ENCODE data around the gene CAMK2B. TPM values are rescaled to one million over a fixed set of nuclear protein-coding genes. Genes with fewer than 3 reads are reported as not detected.
"Not testable (repeated sequence)": the region's sequence is repeated elsewhere in the genome, so short reads cannot be mapped to it uniquely, and the experiment has no call there.

CAMK2B gene
- total RNA-seq, 1 donor from 2014 or later: 8.4 TPM

GRCh38 chr7:44182827-44183226 is 142.6 kb downstream of the CAMK2B start:
- Mint-ChIP-seq H3K4me3 (no peak overlapping the region), H3K9me3 (peaks cover 4% of the 10 kb centered on the region), H3K27ac (no peak overlapping the region), H3K36me3 (no peaks in the 10 kb centered on the region), H3K27me3 (peaks cover 7% of the 10 kb centered on the region), H3K4me1 (ENCODE audit: unreplicated experiment) (peaks cover 6% of the 10 kb centered on the region)
- DNase-seq (ENCODE audit: extremely low spot score, unreplicated experiment): no peak
- TF ChIP-seq CTCF (conservative IDR thresholded peaks at IDR 0.05): no peak

- Mint-ChIP-seq H3K36me3 (no peaks in the 10 kb centered on the region), H3K9me3 (peaks cover 4% of the 10 kb centered on the region), H3K4me3 (no peak overlapping the region), H3K4me1 (ENCODE audit: unreplicated experiment) (peaks cover 6% of the 10 kb centered on the region), H3K27me3 (peaks cover 10% of the 10 kb centered on the region), H3K27ac (no peak overlapping the region)
- no peak for TF ChIP-seq CTCF (conservative IDR thresholded peaks at IDR 0.05)
- no peak for DNase-seq (ENCODE audit: extremely low spot score, unreplicated experiment)
Measured at GRCh38 chr7:44180631-44181030, 144.8 kb downstream of the CAMK2B start.

DNA sequence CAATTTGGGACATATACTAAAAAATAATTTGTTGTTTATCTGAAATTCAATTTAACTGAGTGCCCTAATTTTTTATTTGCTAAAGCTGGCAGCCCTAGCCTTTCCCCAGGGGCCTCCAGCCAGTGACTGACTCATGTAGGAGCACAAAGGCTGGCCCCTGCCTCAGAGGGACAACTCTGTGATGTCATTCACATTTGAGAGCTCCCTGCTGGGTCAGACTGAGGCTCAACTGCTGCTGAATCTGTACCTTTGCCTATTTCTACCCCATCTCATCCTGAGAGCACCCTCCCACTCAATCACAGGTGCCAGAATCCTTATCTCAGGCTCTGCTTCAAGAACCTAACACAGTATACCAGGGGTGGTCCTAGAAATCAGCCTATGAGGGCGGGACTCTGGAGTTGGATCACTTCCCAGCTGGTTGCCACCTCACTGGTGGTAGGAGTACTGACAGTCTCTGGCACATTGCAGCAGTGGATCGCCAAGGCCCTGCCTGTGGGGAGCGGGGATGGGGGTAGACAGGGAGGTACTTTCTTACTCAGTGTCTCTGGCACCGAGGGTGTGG is 147.7 kb downstream of the CAMK2B start:
- Mint-ChIP-seq H3K9me3 (peaks cover 4% of the 10 kb centered on the region), H3K4me3 (no peak overlapping the region), H3K4me1 (ENCODE audit: unreplicated experiment) (peaks cover 12% of the 10 kb centered on the region), H3K36me3 (no peaks in the 10 kb centered on the region), H3K27ac (no peak overlapping the region), H3K27me3 (peaks cover 20% of the 10 kb centered on the region)
- no peak for TF ChIP-seq CTCF (conservative IDR thresholded peaks at IDR 0.05)
- peak; percentile 53 for DNase-seq (ENCODE audit: extremely low spot score, unreplicated experiment)

DNA sequence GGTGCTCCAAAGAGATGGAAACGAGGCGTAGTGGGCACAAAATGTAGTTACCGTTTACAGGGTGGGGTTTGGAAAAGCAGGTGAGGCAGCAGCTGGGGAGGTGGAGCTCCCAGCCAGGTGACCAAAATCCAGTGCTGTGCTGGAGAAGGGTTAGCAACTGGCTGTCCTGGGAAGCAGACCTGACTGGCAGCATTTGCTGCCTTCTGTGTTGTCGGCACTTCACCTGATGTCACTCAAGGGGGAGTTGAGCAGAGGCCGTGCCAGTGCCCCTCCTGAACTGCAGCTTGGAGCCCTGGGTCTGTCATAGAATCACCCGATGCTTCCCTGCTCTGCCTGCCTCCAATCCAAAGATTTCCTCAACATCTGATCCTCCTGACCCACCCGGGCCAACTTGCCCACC is 148.9 kb downstream of the CAMK2B start:
- H3K27me3 Mint-ChIP-seq: peaks cover 17% of the 10 kb centered on the region
- H3K4me1 Mint-ChIP-seq (ENCODE audit: unreplicated experiment): peaks cover 12% of the 10 kb centered on the region
- no peaks in the 10 kb centered on the region for H3K36me3 Mint-ChIP-seq
- DNase-seq (ENCODE audit: extremely low spot score, unreplicated experiment): peak; percentile 53
- TF ChIP-seq CTCF (conservative IDR thresholded peaks at IDR 0.05): no peak
- H3K9me3 Mint-ChIP-seq: no peaks in the 10 kb centered on the region
- no peak overlapping the region for H3K27ac Mint-ChIP-seq
- H3K4me3 Mint-ChIP-seq: no peak overlapping the region

- peaks cover 12% of the 10 kb centered on the region for H3K4me1 Mint-ChIP-seq (ENCODE audit: unreplicated experiment)
- DNase-seq (ENCODE audit: extremely low spot score, unreplicated experiment): no peak
- no peak for TF ChIP-seq CTCF (conservative IDR thresholded peaks at IDR 0.05)
- H3K9me3 Mint-ChIP-seq: peaks cover 3% of the 10 kb centered on the region
- H3K4me3 Mint-ChIP-seq: no peak overlapping the region
- H3K36me3 Mint-ChIP-seq: no peaks in the 10 kb centered on the region
- H3K27me3 Mint-ChIP-seq: peaks cover 17% of the 10 kb centered on the region
- H3K27ac Mint-ChIP-seq: no peak overlapping the region
Measured at GRCh38 chr7:44175730-44176129, 149.7 kb downstream of the CAMK2B start.

GRCh38 chr7:44174694-44174948 is 150.8 kb downstream of the CAMK2B start:
- DNase-seq (ENCODE audit: extremely low spot score, unreplicated experiment); H3K36me3 Mint-ChIP-seq; H3K4me3 Mint-ChIP-seq; H3K9me3 Mint-ChIP-seq; H3K27ac Mint-ChIP-seq: not testable (repeated sequence)
- peaks cover 12% of the 10 kb centered on the region for H3K4me1 Mint-ChIP-seq (ENCODE audit: unreplicated experiment)
- peaks cover 17% of the 10 kb centered on the region for H3K27me3 Mint-ChIP-seq

Data from type B pancreatic cell (in vitro differentiated cells).